ENCODE measurements around the gene ELL3.
"Not testable (repeated sequence)": the region's sequence is repeated elsewhere in the genome, so short reads cannot be mapped to it uniquely, and the experiment has no call there.

The ELL3 gene

GRCh38 chr15:43776718-43777266, at the start of gene ELL3:
Gene ELL3, minus strand, starts transcription at chr15:43776966. Its CDS starts 65 bp downstream, at chr15:43776901.
- peak; percentile 52 for DNase-seq

- DNase-seq: no peak
These were observed 49.3 kb upstream of the ELL3 start for GRCh38 chr15:43826029-43826507.

- DNase-seq: not testable (repeated sequence)
These were observed 48.5 kb upstream of the ELL3 start for GRCh38 chr15:43825305-43825704.

GRCh38 chr15:43824302-43825246, 47.8 kb upstream of the ELL3 start, which contains the start of gene MFAP1:
Gene MFAP1, minus strand, starts transcription at chr15:43824690. Its CDS starts 121 bp downstream, at chr15:43824569.
- peak; percentile 88 for DNase-seq

- no peak for DNase-seq
These were observed 44.7 kb upstream of the ELL3 start for GRCh38 chr15:43821505-43821904.

GRCh38 chr15:43815064-43815463, 38.3 kb upstream of the ELL3 start:
- DNase-seq: not testable (repeated sequence)

GRCh38 chr15:43808960-43809678, 32.4 kb upstream of the ELL3 start:
- DNase-seq: no peak

GRCh38 chr15:43808435-43808950, 31.7 kb upstream of the ELL3 start:
- DNase-seq: no peak

- DNase-seq: not testable (repeated sequence)
These were observed 25.9 kb upstream of the ELL3 start for GRCh38 chr15:43802676-43803075.

GRCh38 chr15:43800286-43801141, 23.7 kb upstream of the ELL3 start, which contains the start of gene HYPK:
Gene HYPK, plus strand, starts transcription at chr15:43800599. Its CDS starts 24 bp downstream, at chr15:43800623.
- peak; percentile 19 for DNase-seq

- no peak for DNase-seq
These were observed 23.1 kb upstream of the ELL3 start, which contains the start of gene SERINC4 for GRCh38 chr15:43799945-43800285. Gene SERINC4, minus strand, starts transcription at chr15:43800220. Its CDS starts 234 bp downstream, at chr15:43799986.

- DNase-seq: no peak
These were observed 22.6 kb upstream of the ELL3 start for GRCh38 chr15:43799209-43799944.

GRCh38 chr15:43796566-43796965, 19.8 kb upstream of the ELL3 start:
- DNase-seq: no peak

GRCh38 chr15:43795997-43796396, 19.2 kb upstream of the ELL3 start:
- no peak for DNase-seq

- no peak for DNase-seq
These were observed 18.4 kb upstream of the ELL3 start for GRCh38 chr15:43795197-43795596.

- no peak for DNase-seq
These were observed 17.7 kb upstream of the ELL3 start for GRCh38 chr15:43794269-43795037.

- no peak for DNase-seq
These were observed 16.9 kb upstream of the ELL3 start for GRCh38 chr15:43793647-43794046.

- no peak for DNase-seq
These were observed 16.2 kb upstream of the ELL3 start for GRCh38 chr15:43792761-43793476.

GRCh38 chr15:43791993-43792760, 15.4 kb upstream of the ELL3 start, which contains the start of gene SERF2:
Gene SERF2, plus strand, starts transcription at chr15:43792320. Its CDS starts 57 bp downstream, at chr15:43792377.
- peak; percentile 90 for DNase-seq
